Subcutaneous adipose tissue (tissue), 4 donors: Measurements from ENCODE around the gene BNIP5. TPM values are rescaled to one million over a fixed set of nuclear protein-coding genes. Genes with fewer than 3 reads are reported as not detected.

ENCODE experiments used
- total RNA-seq, 4 donors: library from RNA; depleted of rRNA; stranded (reverse); fragments of >200 nt; gene quantifications; one replicate each; pipeline ENCODE4 v1.1.0, GENCODE V29; 2016
- TF ChIP-seq, protein P1 (sequence below): fragments of 450-650 bp; IDR thresholded peaks from one replicate; pipeline ENCODE4 v1.5.1; 2016; ENCODE audit warnings: low read depth, mild to moderate bottlenecking, control low read depth, antibody characterized with exemption, moderate library complexity

BNIP5 gene
- total RNA-seq, 4 donors from 2014 or later, result not detected

- TF ChIP-seq, protein P1, sequence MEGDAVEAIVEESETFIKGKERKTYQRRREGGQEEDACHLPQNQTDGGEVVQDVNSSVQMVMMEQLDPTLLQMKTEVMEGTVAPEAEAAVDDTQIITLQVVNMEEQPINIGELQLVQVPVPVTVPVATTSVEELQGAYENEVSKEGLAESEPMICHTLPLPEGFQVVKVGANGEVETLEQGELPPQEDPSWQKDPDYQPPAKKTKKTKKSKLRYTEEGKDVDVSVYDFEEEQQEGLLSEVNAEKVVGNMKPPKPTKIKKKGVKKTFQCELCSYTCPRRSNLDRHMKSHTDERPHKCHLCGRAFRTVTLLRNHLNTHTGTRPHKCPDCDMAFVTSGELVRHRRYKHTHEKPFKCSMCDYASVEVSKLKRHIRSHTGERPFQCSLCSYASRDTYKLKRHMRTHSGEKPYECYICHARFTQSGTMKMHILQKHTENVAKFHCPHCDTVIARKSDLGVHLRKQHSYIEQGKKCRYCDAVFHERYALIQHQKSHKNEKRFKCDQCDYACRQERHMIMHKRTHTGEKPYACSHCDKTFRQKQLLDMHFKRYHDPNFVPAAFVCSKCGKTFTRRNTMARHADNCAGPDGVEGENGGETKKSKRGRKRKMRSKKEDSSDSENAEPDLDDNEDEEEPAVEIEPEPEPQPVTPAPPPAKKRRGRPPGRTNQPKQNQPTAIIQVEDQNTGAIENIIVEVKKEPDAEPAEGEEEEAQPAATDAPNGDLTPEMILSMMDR, result no peak
Observed at GRCh38 chr6:36378243-36378920, 41.7 kb upstream of the BNIP5 start.

GRCh38 chr6:36377594-36377993 lies 40.9 kb upstream of the BNIP5 start:
- TF ChIP-seq, protein P1, result no peak

DNA sequence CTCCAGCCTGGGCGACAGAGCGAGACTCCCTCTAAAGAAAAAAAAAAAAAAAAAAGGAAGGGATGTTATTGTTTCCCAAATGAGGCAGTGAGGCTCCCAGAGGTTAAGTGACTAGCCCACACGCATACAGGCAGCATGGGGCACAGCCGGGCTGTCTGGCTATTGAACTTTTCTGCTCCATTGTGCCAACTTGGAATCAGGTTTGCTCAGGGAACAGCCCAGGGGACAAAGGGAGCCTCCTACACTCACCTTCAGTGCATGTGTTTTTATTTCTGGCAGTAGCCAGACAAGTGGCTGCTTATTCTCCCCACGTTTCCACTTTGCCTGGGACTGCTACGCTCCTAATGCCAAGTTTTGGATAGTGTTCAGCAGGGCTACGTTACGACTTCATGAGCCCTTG lies 40.1 kb upstream of the BNIP5 start:
- TF ChIP-seq, protein P1, result no peak

GRCh38 chr6:36376183-36376582 lies 39.5 kb upstream of the BNIP5 start:
- TF ChIP-seq, protein P1, result no peak

- TF ChIP-seq, protein P1, result no peak
Observed at GRCh38 chr6:36375644-36376155, 39.0 kb upstream of the BNIP5 start.

- TF ChIP-seq, protein P1, result no peak
Observed at GRCh38 chr6:36374972-36375371, 38.3 kb upstream of the BNIP5 start.

GRCh38 chr6:36374194-36374593 lies 37.5 kb upstream of the BNIP5 start:
- TF ChIP-seq, protein P1, result no peak
